GM21360 (cell line): ENCODE data around the gene MARCHF3.
"Not testable (repeated sequence)": the region's sequence is repeated elsewhere in the genome, so short reads cannot be mapped to it uniquely, and the experiment has no call there.

Experiments used
- ATAC-seq: cut with Tn5 transposase; IDR thresholded peaks from one replicate; pipeline ENCODE4 v1.9.1; 2021; ENCODE audit warnings: mild to moderate bottlenecking, moderate library complexity; ENCODE audit not compliant: unreplicated experiment

The MARCHF3 gene

DNA sequence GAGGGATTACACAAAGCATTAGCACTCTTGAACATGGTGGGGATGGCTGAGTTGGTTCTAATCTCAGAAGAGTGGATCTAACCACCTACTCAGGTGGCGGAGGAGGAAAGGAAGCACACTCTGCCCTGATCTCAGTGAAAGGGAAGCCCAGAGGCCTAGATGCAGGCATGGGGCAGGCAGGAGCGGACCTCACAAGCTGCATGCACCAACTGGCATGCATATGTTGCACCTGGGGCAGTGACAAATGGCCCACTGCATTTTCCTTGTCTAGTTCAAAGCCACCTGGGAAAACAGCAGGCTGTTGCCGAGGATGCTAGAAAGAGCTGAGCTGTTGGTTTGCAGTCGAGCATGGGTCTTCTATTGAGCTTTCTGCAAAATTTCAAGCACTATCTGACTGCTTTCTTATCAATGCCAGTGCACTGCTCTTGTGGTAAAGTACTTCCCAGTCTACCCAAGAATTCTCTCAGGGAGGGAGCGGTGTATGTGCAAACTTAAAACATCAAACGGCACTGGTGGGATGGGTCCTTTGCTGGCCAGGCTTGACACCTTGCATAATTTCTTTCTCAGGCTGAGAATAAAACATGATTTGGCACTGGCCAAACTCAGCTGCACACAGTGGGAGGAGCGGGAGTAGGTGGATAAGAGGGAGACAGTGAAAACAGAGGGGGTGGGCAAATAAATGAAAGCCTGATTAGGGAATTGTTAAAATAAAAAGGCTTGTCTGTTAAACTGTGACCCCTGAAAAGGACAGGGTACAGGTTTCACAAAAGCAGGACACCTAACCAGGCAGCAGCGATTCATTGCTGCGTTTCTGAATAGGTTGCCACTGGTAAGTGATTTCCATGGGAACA lies 108.9 kb downstream of the MARCHF3 start:
- no peak for ATAC-seq

GRCh38 chr5:126920291-126920690 lies 110.1 kb downstream of the MARCHF3 start:
- no peak for ATAC-seq

DNA sequence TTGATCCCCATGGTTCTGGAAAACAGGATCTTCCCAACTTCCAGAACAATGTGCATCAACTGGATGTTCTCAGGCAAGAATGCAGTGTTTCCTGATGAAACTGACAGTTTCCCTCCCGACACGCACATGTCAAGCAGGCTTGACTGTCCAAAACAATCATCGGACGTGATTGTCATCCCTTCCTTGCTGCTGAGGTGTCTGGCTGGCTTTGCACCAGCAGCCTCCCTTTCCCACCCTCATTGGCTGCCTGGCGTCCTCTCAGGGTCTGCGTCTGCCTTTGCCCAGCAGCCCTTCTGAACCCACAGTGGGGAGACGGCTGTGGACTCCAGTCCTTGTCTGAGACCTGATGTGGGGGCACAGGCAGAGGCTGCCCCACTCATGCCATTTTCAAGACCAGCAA lies 110.8 kb downstream of the MARCHF3 start:
- ATAC-seq, result no peak

- ATAC-seq, result no peak
Observed at GRCh38 chr5:126918615-126918957, 111.8 kb downstream of the MARCHF3 start.

GRCh38 chr5:126917918-126918614 lies 112.3 kb downstream of the MARCHF3 start:
- ATAC-seq, result no peak

GRCh38 chr5:126915496-126915895 lies 114.9 kb downstream of the MARCHF3 start:
- no peak for ATAC-seq

GRCh38 chr5:126914801-126915436 lies 115.4 kb downstream of the MARCHF3 start:
- no peak for ATAC-seq

DNA sequence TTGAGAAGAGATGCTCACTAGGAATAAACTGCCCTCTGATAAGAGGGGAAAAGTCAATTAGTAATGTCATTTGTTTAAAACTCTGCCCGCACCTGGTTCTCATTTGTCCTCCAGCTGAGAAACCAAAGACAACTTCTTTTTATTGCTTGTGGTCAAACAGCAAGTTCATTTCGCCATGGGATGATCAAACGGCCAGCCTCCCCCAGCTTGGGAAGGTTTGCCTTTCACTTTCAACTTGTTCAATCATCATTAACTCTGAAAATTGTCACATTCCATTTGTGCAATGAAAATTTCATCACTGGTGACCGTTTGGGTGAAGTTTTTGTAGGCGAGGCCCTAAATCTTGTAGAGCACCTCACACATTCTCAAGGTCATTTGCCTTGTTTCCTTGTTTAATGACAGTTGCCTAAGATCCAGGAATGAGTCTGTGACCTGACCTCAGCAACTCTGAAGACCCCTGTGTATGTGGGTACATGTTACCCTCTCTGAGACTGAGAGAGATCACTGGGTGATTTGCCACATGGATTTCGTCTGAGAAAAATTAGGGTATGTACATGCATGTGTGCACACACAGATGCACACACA lies 117.7 kb downstream of the MARCHF3 start:
- ATAC-seq, result no peak

- ATAC-seq, result no peak
Observed at GRCh38 chr5:126911986-126912385, 118.4 kb downstream of the MARCHF3 start.

- ATAC-seq, result no peak
Observed at GRCh38 chr5:126909856-126910255, 120.5 kb downstream of the MARCHF3 start.

- not testable (repeated sequence) for ATAC-seq
Observed at GRCh38 chr5:126904407-126904806, 126.0 kb downstream of the MARCHF3 start.

GRCh38 chr5:126900796-126901195 lies 129.6 kb downstream of the MARCHF3 start:
- ATAC-seq, result no peak

DNA sequence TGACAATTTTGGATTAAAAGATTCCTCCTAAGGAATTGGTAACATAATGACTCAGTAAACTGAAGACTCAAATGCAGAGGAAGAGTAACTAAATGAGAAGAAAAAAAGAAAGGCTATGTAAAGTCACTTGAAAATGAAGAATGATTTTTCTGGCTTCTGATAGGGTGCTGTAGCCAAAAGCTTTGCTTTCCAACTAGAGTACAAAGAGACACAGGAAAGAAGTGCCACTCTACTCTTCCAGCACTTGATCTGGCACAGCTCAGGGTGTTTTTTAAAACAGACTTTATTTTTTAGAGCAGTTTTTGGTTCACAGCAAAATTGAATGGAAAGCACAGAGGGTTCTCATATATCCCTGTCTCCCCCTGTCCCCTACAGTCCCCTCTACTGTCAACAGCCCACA lies 130.9 kb downstream of the MARCHF3 start:
- ATAC-seq, result no peak

DNA sequence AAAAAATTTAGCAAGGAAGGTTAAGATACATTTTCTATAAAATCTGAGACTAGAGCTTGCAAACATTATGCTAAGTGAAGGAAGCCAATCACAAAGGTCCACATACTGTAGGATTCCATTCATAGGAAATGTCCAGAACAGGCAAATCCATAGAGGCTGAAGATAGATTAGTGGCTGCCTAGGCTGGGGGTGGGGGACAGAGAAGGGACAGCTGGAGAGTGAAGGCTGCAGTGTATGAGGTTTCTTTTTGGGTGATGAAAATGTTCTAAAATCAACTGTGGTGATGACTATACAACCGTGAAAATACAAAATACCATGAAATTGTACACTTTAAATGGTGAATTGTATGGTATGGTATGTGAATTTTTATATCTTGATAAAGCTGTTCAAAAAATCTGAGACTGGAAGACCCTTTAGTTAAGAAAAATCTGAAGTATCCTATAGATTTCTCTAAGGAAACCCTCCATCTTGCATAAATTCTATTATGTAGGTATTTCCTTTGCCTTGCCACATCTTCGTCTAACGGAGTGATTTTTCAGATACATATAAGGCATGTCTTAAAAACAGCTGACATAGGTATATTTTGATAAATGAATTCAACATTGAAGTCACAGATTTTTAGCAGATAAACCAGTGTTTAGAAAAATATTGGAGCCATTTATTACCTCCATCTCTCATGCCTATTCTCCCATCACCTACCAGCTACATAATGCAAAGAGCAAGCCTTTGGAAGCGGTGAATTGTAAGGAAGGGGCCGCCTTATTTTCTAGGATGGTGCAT lies 132.3 kb downstream of the MARCHF3 start:
- no peak for ATAC-seq

- no peak for ATAC-seq
Observed at GRCh38 chr5:126896170-126896702, 134.1 kb downstream of the MARCHF3 start.

- not testable (repeated sequence) for ATAC-seq
Observed at GRCh38 chr5:126895712-126896111, 134.6 kb downstream of the MARCHF3 start.

GRCh38 chr5:126890414-126890813 lies 139.9 kb downstream of the MARCHF3 start:
- not testable (repeated sequence) for ATAC-seq

DNA sequence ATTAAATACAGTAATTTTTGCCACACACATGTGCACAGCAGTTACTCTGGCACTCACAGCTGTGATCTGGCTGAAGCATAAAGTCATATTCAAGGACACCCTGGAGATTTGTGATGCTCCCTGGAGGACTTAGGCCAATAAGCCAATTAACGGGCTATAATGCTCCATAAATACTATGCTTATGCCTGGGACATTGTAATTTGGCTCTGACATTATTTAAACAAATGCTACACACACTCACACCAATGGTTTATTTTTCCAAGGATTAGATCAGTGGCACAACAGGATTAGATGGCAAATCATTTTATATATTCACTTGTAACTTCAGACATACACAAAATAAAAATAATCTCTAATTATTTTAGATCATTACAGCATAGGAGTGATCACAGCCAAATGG lies 142.2 kb downstream of the MARCHF3 start:
- no peak for ATAC-seq

- no peak for ATAC-seq
Observed at GRCh38 chr5:126884269-126884819, 146.0 kb downstream of the MARCHF3 start.

- no peak for ATAC-seq
Observed at GRCh38 chr5:126883564-126884245, 146.7 kb downstream of the MARCHF3 start.
